Melanocyte of skin (primary cell): Measurements from ENCODE around the gene DVL2. TPM values are rescaled to one million over a fixed set of nuclear protein-coding genes. Genes with fewer than 3 reads are reported as not detected.

Source experiments
- small RNA-seq, 2 donors: library from RNA; depleted of rRNA; stranded (forward); fragments of <200 nt; gene quantifications; one replicate each; pipeline ENCODE3, GENCODE V24; 2012
- total RNA-seq, 2 donors: library from RNA; depleted of rRNA; stranded (reverse); fragments of >200 nt; gene quantifications; 2 replicates each; pipeline ENCODE4 v1.2.3, GENCODE V29; 2012

Gene DVL2
- 100 to 1,000 TPM in 1 of 2 donors, 10 to 100 TPM in 1; 98.6 to 107 TPM for total RNA-seq

GRCh38 chr17:7234083-7234951, at the start of gene DVL2:
Gene DVL2 (minus strand): TSS chr17:7234517. CDS start chr17:7234262, 255 bp downstream.

GRCh38 chr17:7281074-7281952, 47.0 kb upstream of the DVL2 start, which contains the start of gene SLC2A4:
Gene SLC2A4 (plus strand): TSS chr17:7281718. CDS start chr17:7281935, 217 bp downstream.

DNA sequence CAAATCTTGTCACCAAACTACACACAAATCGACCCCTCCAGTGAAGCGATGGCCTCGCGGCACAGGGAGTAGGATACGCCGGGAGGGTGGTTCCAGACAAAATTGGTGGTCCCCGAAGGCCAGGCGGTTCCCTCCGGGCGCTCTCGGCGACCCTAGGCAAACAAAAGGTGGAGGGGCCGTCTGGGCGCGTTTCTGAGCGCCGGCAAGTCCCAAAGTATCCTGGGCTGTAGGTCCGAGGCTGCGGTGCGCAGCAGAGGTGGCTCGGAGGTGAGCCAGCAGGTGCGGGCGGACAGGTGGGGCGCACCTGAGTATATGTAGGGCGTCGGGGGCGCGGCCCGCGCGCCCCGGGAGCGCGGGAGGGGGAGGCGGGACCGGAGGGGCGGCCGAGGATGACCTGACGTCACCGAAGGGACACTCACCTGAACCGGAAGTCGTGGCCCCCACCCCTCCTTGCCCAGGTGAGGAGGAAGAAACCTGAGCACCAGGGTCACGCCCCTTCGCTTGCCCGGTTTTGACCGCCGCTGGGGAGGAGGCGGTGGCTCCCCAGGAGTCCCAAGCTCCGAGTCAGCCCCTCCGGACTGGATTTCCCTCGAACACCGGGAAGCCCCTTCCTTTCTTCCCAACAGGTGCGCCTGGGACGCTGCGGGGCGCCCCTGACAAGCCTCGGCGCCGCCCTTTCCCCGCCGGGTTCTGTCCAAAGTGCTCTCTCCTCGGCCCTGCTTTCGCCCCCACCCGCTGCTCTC, 28.0 kb upstream of the DVL2 start, which contains the start of gene CLDN7:
Gene CLDN7 (minus strand): TSS at position 287 of the 743 bp plus-strand sequence. CDS start 435 bp downstream, outside the sequence.

GRCh38 chr17:7252176-7253043, 18.1 kb upstream of the DVL2 start, which contains the start of gene ELP5:
Gene ELP5 (plus strand): TSS chr17:7252215. CDS start chr17:7252551, 336 bp downstream.

GRCh38 chr17:7251661-7252175, 17.4 kb upstream of the DVL2 start, which contains the start of gene CTDNEP1:
Gene CTDNEP1 (minus strand): TSS chr17:7251734. CDS start chr17:7251296, 438 bp downstream.

GRCh38 chr17:7241783-7242716, 7.7 kb upstream of the DVL2 start, which contains the start of gene GABARAP:
Gene GABARAP (minus strand): TSS chr17:7242449. CDS start chr17:7242330, 119 bp downstream.

DNA sequence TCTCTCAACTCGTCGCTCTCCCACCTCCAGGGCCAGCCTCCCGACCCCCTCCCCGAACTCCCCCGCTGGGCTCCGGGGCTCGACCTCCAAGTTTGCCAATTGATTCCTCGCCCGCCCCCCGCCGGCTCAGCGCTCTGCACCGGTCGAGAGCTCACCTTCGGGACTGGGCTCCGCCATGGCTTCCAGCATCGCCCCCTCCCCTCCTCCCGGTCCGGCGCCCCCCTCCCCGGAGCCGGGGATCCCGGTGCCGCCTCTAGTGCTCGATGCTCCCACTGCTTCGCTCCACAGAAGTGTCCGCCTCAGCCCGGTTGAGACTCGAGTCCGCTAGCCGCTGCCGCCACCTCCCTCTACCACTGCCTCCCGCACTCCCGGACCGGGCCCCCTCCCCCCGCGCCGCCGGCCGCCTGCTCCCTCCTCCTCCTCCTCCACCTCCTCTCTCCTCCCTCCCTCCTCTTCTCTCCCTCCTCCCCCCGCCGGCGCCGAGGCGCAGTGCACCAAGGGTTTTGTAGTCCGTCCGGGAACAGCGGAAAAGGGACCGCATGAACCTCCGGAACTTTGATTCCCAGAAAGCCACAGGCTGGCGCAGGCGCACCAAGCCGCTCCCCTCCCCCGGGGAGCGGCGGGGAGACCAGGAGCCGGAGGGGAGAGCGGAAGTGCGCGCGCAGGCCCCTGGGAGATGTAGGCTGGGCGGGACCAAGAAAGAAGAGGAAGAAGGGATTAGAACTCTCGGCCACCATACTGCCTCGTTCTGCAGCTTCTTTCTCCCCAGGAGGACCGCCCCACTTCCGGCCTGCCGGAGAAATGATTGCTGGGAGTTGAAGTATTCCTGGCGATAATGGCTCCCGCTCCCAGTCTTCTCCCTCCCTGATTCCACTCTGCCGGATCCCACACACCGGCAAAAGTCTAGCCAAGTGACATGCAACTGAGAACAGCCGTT, 5.0 kb upstream of the DVL2 start, which contains the start of gene PHF23:
Gene PHF23 (minus strand): TSS at position 367 of the 937 bp plus-strand sequence. CDS start 178 bp downstream, at position 189.

GRCh38 chr17:7219812-7220592, 14.3 kb downstream of the DVL2 start, which contains the start of the genes ACADVL and DLG4:
Gene ACADVL (plus strand): TSS chr17:7219938. CDS start chr17:7219985, 47 bp downstream.
Gene DLG4 (minus strand): TSS chr17:7219836.

GRCh38 chr17:7179317-7180254, 54.7 kb downstream of the DVL2 start, which contains the start of gene ASGR1:
Gene ASGR1 (minus strand): TSS chr17:7179370. CDS start chr17:7178563, 807 bp downstream.

Small RNA genes within 50 kb of the gene (small RNA-seq; reads per million reads assigned to genes)
- 0 reads per million in 2 donors for gene AC120057.4
- gene MIR324 = 716 to 1,035 reads per million in 2 donors
- gene RF00019 = 0 reads per million in 2 donors

Other genes with a start within 250 kb of the DVL2 start
- not detected for gene ALOX12, start 238.5 kb downstream of the DVL2 start, total RNA-seq
- gene RNASEK, start 221.9 kb downstream of the DVL2 start, total RNA-seq = 10 to 100 TPM; 87.2 to 90.5 TPM
- not detected for gene BCL6B, start 211.5 kb downstream of the DVL2 start, total RNA-seq
- 1 to 10 TPM in 1 of 2 donors, under 1 TPM in 1; 1.00 to 1.4 TPM for gene SLC16A13, start 198.5 kb downstream of the DVL2 start, total RNA-seq
- gene SLC16A11, start 190.4 kb downstream of the DVL2 start, total RNA-seq = under 1 TPM in 1 of 2 donors, not detected in 1; under 0.01 TPM
- not detected for gene CLEC10A, start 154.3 kb downstream of the DVL2 start, total RNA-seq
- not detected for gene ASGR2, start 119.7 kb downstream of the DVL2 start, total RNA-seq
- gene ASGR1, start 55.1 kb downstream of the DVL2 start, total RNA-seq = under 1 TPM; 0.33 to 0.34 TPM
- gene DLG4, start 14.7 kb downstream of the DVL2 start, total RNA-seq = 1 to 10 TPM; 6.2 to 9.7 TPM
- 100 to 1,000 TPM in 1 of 2 donors, 10 to 100 TPM in 1; 86.6 to 149 TPM for gene ACADVL, start 14.6 kb downstream of the DVL2 start, total RNA-seq
- gene PHF23, start 4.9 kb upstream of the DVL2 start, total RNA-seq = 10 to 100 TPM; 65.7 to 80.9 TPM
- gene GABARAP, start 7.9 kb upstream of the DVL2 start, total RNA-seq = 100 to 1,000 TPM; 165 to 225 TPM
- 10 to 100 TPM; 18.6 to 30.3 TPM for gene CTDNEP1, start 17.2 kb upstream of the DVL2 start, total RNA-seq
- 10 to 100 TPM; 33.7 to 47.3 TPM for gene ELP5, start 17.7 kb upstream of the DVL2 start, total RNA-seq
- under 1 TPM; 0.69 to 1.00 TPM for gene CLDN7, start 28.0 kb upstream of the DVL2 start, total RNA-seq
- under 1 TPM; under 0.01 to 0.34 TPM for gene SLC2A4, start 47.2 kb upstream of the DVL2 start, total RNA-seq
- gene YBX2, start 60.1 kb upstream of the DVL2 start, total RNA-seq = under 1 TPM in 1 of 2 donors, not detected in 1; 0.67 TPM
- gene EIF5A, start 73.1 kb upstream of the DVL2 start, total RNA-seq = 100 to 1,000 TPM; 830 to 988 TPM
- 10 to 100 TPM; 74.7 to 87.2 TPM for gene GPS2, start 80.8 kb upstream of the DVL2 start, total RNA-seq
- 10 to 100 TPM; 14.8 to 16.7 TPM for gene NEURL4, start 94.8 kb upstream of the DVL2 start, total RNA-seq
- gene ACAP1, start 102.0 kb upstream of the DVL2 start, total RNA-seq = under 1 TPM in 1 of 2 donors, not detected in 1; 0.67 TPM
- 1 to 10 TPM; 1.3 to 3.4 TPM for gene KCTD11, start 117.6 kb upstream of the DVL2 start, total RNA-seq
- not detected for gene TMEM95, start 120.6 kb upstream of the DVL2 start, total RNA-seq
- gene TNK1, start 146.6 kb upstream of the DVL2 start, total RNA-seq = under 1 TPM; 0.69 to 1.00 TPM
- gene PLSCR3, start 160.0 kb upstream of the DVL2 start, total RNA-seq = 10 to 100 TPM in 1 of 2 donors, 1 to 10 TPM in 1; 9.6 to 12.0 TPM
- gene TMEM256, start 169.6 kb upstream of the DVL2 start, total RNA-seq = 100 to 1,000 TPM in 1 of 2 donors, 10 to 100 TPM in 1; 73.0 to 107 TPM
- 1 to 10 TPM; 4.0 to 4.1 TPM for gene NLGN2, start 173.3 kb upstream of the DVL2 start, total RNA-seq
- not detected for gene SPEM1, start 185.8 kb upstream of the DVL2 start, total RNA-seq
- not detected for gene SPEM2, start 191.1 kb upstream of the DVL2 start, total RNA-seq
- not detected for gene SPEM3, start 194.3 kb upstream of the DVL2 start, total RNA-seq
- gene TMEM102, start 200.9 kb upstream of the DVL2 start, total RNA-seq = 1 to 10 TPM; 7.3 to 7.9 TPM
- under 1 TPM; under 0.01 to 0.33 TPM for gene FGF11, start 205.0 kb upstream of the DVL2 start, total RNA-seq
- 1 to 10 TPM; 5.5 to 5.7 TPM for gene CHRNB1, start 210.5 kb upstream of the DVL2 start, total RNA-seq
- gene ZBTB4, start 245.1 kb upstream of the DVL2 start, total RNA-seq = 10 to 100 TPM; 16.3 to 23.1 TPM
- gene SLC35G6, start 246.9 kb upstream of the DVL2 start, total RNA-seq = not detected
- 10 to 100 TPM; 95.3 to 96.9 TPM for gene POLR2A, start 249.8 kb upstream of the DVL2 start, total RNA-seq